Superior temporal gyrus (tissue), 1 donor: Measurements from ENCODE around the gene PEX13.

Source experiments
- DNase-seq: peaks from one replicate; pipeline ENCODE4 v3.0.0-alpha.2; 2016; ENCODE audit errors: extremely low spot score

Gene PEX13

GRCh38 chr2:61065714-61066709, 48.5 kb downstream of the PEX13 start, which contains the start of gene SANBR:
Gene SANBR, plus strand, starts transcription at chr2:61065871. Its CDS starts 4,480 bp downstream, at chr2:61070351.
- peak; percentile 83 for DNase-seq

GRCh38 chr2:61074100-61074499, 56.6 kb downstream of the PEX13 start:
- DNase-seq = no peak

- no peak for DNase-seq
These were observed 68.4 kb downstream of the PEX13 start for GRCh38 chr2:61085883-61086282.

- DNase-seq = no peak
These were observed 72.3 kb downstream of the PEX13 start for GRCh38 chr2:61089797-61090196.

GRCh38 chr2:61090386-61090921, 72.9 kb downstream of the PEX13 start:
- DNase-seq = no peak

- no peak for DNase-seq
These were observed 74.0 kb downstream of the PEX13 start for GRCh38 chr2:61091485-61091884.

GRCh38 chr2:61096438-61096837, 78.9 kb downstream of the PEX13 start:
- DNase-seq = no peak

GRCh38 chr2:61100801-61101200, 83.3 kb downstream of the PEX13 start:
- no peak for DNase-seq
